Peyer's patch (tissue), 4 donors: ENCODE results near the gene TIPRL. TPM values are rescaled to one million over a fixed set of nuclear protein-coding genes. Genes with fewer than 3 reads are reported as not detected.
"Not testable (repeated sequence)": the region's sequence is repeated elsewhere in the genome, so short reads cannot be mapped to it uniquely, and the experiment has no call there.

Source experiments
- DNase-seq, 3 donors: peaks; one replicate each; pipeline ENCODE4 v3.0.0-alpha.2; 2017 to 2019
- H3K27ac ChIP-seq, 4 donors: fragments of 200-600 bp; sonication (generic); one replicate each; pipeline ENCODE4 v1.5.1; 2016 to 2019
- H3K27me3 ChIP-seq, 2 donors: fragments of 200-600 bp; sonication (generic); one replicate each; pipeline ENCODE4 v1.5.1; 2019
- H3K36me3 ChIP-seq, 3 donors: fragments of 200-600 bp; sonication (generic); one replicate each; pipeline ENCODE4 v1.5.1; 2016 to 2019
- H3K4me1 ChIP-seq, 4 donors: fragments of 200-600 bp; sonication (generic); one replicate each; pipeline ENCODE4 v1.5.1; 2016 to 2019
- H3K4me3 ChIP-seq, 4 donors: fragments of 200-600 bp; sonication (generic); 1 replicate in 3 of 4; 2 replicates in 1 of 4; pipeline ENCODE4 v1.5.1; 2016 to 2019; ENCODE audit warnings: mild to moderate bottlenecking in 1 of 4
- H3K9me3 ChIP-seq, 4 donors: fragments of 200-600 bp; sonication (generic); one replicate each; pipeline ENCODE4 v1.5.1; 2016 to 2019; ENCODE audit warnings: mild to moderate bottlenecking in 1 of 4
- CTCF ChIP-seq, 6 experiments: fragments of 450-650 bp in 4 of 6; fragments of 200-600 bp in 2 of 6; sonication (generic) in 1 of 6; IDR thresholded peaks; one replicate each; pipeline ENCODE4 v1.5.1; 2017 to 2019; ENCODE audit warnings: antibody characterized with exemption in 6 of 6, mild to moderate bottlenecking in 3 of 6, moderate library complexity in 1 of 6
- POLR2A ChIP-seq, 2 donors: fragments of 450-650 bp; IDR thresholded peaks; one replicate each; pipeline ENCODE4 v1.5.1; 2017; ENCODE audit warnings: antibody characterized with exemption in 2 of 2, mild to moderate bottlenecking in 2 of 2, moderate library complexity in 2 of 2
- total RNA-seq, 4 donors: library from RNA; depleted of rRNA; stranded (reverse); fragments of >200 nt; gene quantifications; one replicate each; pipeline ENCODE4 v1.1.0, GENCODE V29; 2016

Gene TIPRL
- total RNA-seq, 4 donors from 2014 or later, result 9.1 to 29.4 (median 16.8) TPM

DNA sequence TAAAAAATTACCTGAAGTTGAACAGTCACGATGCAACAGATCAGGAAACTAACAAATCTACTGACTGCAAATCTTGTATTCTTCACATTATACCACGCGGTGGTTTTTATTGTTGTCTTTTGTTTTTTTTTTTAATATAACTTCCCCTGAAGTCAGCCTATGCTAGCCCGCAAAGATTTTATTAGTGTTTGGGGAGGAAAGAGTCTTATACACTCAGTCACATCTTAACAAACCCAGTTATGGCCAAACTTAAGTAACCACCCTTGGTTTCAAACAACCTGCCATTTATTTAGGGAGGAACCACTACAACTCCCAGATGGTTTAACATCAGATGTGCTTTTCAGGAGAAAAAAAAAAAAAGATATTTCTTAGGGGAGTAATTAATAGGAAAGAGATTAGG is 26.8 kb upstream of the TIPRL start:
- H3K4me3 ChIP-seq, result no peak overlapping the region
- TF ChIP-seq POLR2A (IDR thresholded peaks at IDR 0.05) (no peak), CTCF (IDR thresholded peaks at IDR 0.05) (no peak)

DNA sequence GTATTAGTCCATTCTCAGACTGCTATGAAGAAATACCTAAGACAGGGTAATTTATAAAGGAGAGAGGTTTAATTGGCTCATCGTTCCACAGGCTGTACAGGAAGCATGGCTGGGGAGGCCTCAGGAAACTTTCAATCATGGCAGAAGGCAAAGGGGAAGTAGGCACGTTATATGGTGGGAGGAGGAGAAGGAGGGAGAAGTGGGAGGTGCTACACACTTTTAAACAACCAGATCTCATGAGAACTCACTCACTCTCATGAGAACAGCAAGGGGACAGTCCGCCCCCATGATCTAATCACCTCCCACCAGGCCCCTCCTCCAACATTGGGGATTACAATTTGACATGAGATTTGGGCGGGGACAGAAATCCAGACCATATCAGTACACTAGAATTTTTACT is 24.1 kb upstream of the TIPRL start:
- H3K36me3 ChIP-seq, H3K27me3 ChIP-seq, H3K4me1 ChIP-seq, H3K9me3 ChIP-seq, H3K4me3 ChIP-seq, DNase-seq, H3K27ac ChIP-seq: not testable (repeated sequence)

More for the DNA sequence above, 26.8 kb upstream of the TIPRL start:
- Histone ChIP-seq H3K4me1 (no peaks in the 10 kb centered on the region), H3K36me3 (no peaks in the 10 kb centered on the region), H3K27ac (no peak overlapping the region), H3K27me3 (no peaks in the 10 kb centered on the region), H3K9me3 (no peaks in the 10 kb centered on the region)
- no peak for DNase-seq

DNA sequence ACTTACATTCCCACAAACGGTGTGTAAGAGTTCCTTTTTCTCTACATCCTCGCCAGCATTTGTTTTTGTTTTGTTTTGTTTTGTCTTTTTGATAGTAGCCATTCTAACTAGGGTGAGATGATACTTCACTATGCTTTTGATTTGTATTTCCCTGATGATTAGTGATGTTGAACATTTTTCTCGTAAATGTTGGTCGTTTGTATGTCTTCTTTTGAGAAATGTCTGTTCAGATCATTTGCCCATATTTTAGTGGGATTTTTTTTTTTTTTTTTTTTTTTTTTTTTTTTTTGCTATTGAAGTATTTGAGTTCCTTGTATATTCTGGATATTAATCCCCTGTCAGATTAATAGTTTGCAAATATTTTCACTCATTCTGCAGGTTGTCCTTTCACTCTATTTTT is 22.9 kb upstream of the TIPRL start:
- Histone ChIP-seq H3K9me3 (peaks cover 0 to 10% (median 0%) of the 10 kb centered on the region in 4 donors), H3K4me1 (no peaks in the 10 kb centered on the region), H3K27ac (no peak overlapping the region), H3K27me3 (no peaks in the 10 kb centered on the region), H3K36me3 (no peaks in the 10 kb centered on the region), H3K4me3 (no peak overlapping the region)
- DNase-seq, result no peak
- TF ChIP-seq POLR2A (IDR thresholded peaks at IDR 0.05), result no peak
- no peak for TF ChIP-seq CTCF (IDR thresholded peaks at IDR 0.05)

- Histone ChIP-seq H3K27me3 (no peaks in the 10 kb centered on the region), H3K36me3 (no peaks in the 10 kb centered on the region), H3K27ac (no peak overlapping the region), H3K4me1 (no peaks in the 10 kb centered on the region), H3K9me3 (peaks cover 0 to 10% (median 0%) of the 10 kb centered on the region in 4 donors), H3K4me3 (no peak overlapping the region)
- no peak for TF ChIP-seq POLR2A (IDR thresholded peaks at IDR 0.05)
- no peak for TF ChIP-seq CTCF (IDR thresholded peaks at IDR 0.05)
- DNase-seq, result no peak
These were observed 21.1 kb upstream of the TIPRL start for GRCh38 chr1:168157638-168158037.

DNA sequence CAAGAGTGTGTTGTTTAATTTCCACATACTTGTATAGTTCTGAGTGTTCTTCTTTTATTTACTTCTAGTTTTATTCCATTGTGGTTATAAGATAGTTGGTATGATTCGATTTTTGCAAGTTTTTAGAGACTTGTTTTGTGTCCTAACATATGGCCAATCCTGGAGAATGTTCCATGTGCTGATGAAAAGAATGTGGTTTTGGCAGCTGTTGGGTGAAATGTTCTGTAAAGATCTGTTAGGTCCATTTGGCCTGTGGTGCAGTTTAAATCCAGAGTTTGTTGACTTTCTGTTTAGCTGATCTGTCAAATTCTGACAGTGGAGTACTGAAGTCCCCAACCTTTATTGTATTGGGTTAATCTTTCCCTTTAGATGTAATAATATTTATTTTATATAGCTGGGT is 19.5 kb upstream of the TIPRL start:
- Histone ChIP-seq H3K4me3 (no peak overlapping the region), H3K27ac (no peak overlapping the region), H3K36me3 (no peaks in the 10 kb centered on the region), H3K27me3 (no peaks in the 10 kb centered on the region), H3K4me1 (no peaks in the 10 kb centered on the region), H3K9me3 (peaks cover 0 to 10% (median 0%) of the 10 kb centered on the region in 4 donors)
- TF ChIP-seq POLR2A (IDR thresholded peaks at IDR 0.05), result no peak
- no peak for TF ChIP-seq CTCF (IDR thresholded peaks at IDR 0.05)
- DNase-seq, result no peak

DNA sequence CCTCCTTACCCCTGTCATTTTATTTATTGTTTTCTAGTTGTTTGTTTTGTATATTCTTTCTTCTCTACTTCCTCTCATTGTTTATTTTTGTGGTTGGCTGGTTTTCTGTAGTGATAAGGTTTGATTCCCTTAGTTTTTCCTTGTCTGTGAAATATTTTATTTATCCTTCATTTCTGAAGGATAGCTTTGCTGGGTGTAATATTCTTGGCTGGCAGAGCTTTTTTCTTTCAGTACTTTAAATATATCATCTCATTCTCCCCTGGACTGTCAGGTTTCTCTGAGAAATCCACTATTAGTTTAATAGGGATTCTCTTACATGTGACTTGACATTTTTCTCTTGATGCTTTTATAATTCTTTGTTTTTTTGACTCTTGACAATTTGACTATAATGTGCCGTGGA is 18.8 kb upstream of the TIPRL start:
- Histone ChIP-seq H3K4me3 (no peak overlapping the region), H3K9me3 (peaks cover 0 to 10% (median 0%) of the 10 kb centered on the region in 4 donors), H3K4me1 (no peaks in the 10 kb centered on the region), H3K36me3 (no peaks in the 10 kb centered on the region), H3K27me3 (no peaks in the 10 kb centered on the region), H3K27ac (no peak overlapping the region)
- no peak for DNase-seq
- TF ChIP-seq CTCF (IDR thresholded peaks at IDR 0.05) (no peak), POLR2A (IDR thresholded peaks at IDR 0.05) (no peak)
